Osteoblast (primary cell): ENCODE measurements around the gene PGLYRP4. TPM values are rescaled to one million over a fixed set of nuclear protein-coding genes. Genes with fewer than 3 reads are reported as not detected.

Experiments
- DNase-seq: peaks from one replicate; pipeline ENCODE4 v3.0.0; 2011; ENCODE audit warnings: low spot score, mixed read lengths; ENCODE audit not compliant: insufficient read length; ENCODE audit errors: missing footprints
- H2AFZ ChIP-seq: 2 replicates; pipeline ENCODE4 v1.6.0; 2011; ENCODE audit warnings: mild to moderate bottlenecking, low read length
- H3K27ac ChIP-seq: 2 replicates; pipeline ENCODE4 v1.5.1; 2011; ENCODE audit warnings: mild to moderate bottlenecking, low read depth, low read length, moderate library complexity
- H3K27me3 ChIP-seq: 2 replicates; pipeline ENCODE4 v1.6.0; 2012; ENCODE audit warnings: mild to moderate bottlenecking, control low read depth, inconsistent platforms, low read length, moderate library complexity; ENCODE audit not compliant: insufficient read depth
- H3K36me3 ChIP-seq: 2 replicates; pipeline ENCODE4 v1.5.1; 2011; ENCODE audit warnings: mild to moderate bottlenecking, low read length, control low read depth, moderate library complexity; ENCODE audit not compliant: insufficient read depth
- H3K4me1 ChIP-seq: 2 replicates; pipeline ENCODE4 v1.5.1; 2011; ENCODE audit warnings: mild to moderate bottlenecking, low read length, control low read depth, moderate library complexity; ENCODE audit not compliant: insufficient read depth
- H3K4me2 ChIP-seq: 2 replicates; pipeline ENCODE4 v1.6.0; 2011; ENCODE audit warnings: mild to moderate bottlenecking, low read length; ENCODE audit not compliant: insufficient read depth
- H3K4me3 ChIP-seq: fragments of 200-600 bp; sonication (generic); 3 replicates; pipeline ENCODE4 v1.5.1; 2012; ENCODE audit warnings: mild to moderate bottlenecking, low read length, inconsistent platforms; ENCODE audit not compliant: insufficient read depth
- H3K79me2 ChIP-seq: 2 replicates; pipeline ENCODE4 v1.6.0; 2012; ENCODE audit warnings: mild to moderate bottlenecking, low read length, control low read depth, inconsistent platforms; ENCODE audit not compliant: insufficient read depth
- H3K9me3 ChIP-seq: 2 replicates; pipeline ENCODE4 v1.5.1; 2011; ENCODE audit warnings: low read depth, low read length, control low read depth
- H4K20me1 ChIP-seq: 2 replicates; pipeline ENCODE4 v1.6.0; 2012; ENCODE audit warnings: mild to moderate bottlenecking, low read length, control low read depth; ENCODE audit not compliant: insufficient read depth
- small RNA-seq: library from RNA; depleted of rRNA; stranded (forward); fragments of <200 nt; gene quantifications from one replicate; pipeline ENCODE3, GENCODE V24; 2012
- total RNA-seq: library from RNA; depleted of rRNA; stranded (reverse); fragments of >200 nt; gene quantifications from 2 replicates; pipeline ENCODE4 v1.2.3, GENCODE V29; 2012
- TF ChIP-seq, protein P1 (sequence below): IDR thresholded peaks from 2 replicates; pipeline ENCODE4 v1.5.1; 2011; ENCODE audit warnings: mild to moderate bottlenecking, low read depth, low read length, moderate library complexity; ENCODE audit errors: extremely low read depth

PGLYRP4 gene
- total RNA-seq, 1 donor = not detected

DNA sequence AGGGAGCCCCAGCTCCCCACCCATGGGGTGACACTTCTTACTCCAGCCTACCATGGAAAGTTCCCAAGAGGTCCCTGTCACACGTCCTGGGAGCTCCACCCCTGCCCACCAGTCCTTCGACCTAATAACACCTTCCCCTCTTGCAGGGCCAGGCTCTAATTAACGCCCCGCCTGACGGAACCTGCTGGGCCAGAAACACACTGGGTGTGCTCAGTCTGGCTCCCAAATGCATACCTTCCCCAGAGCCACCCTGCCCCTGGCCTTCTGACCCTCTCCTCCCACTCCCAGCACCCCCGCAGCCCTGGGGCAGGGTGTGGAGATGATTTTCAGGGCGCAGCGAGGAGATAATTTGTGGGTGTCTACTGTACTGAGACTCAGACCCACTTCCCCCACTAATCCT, 56.5 kb downstream of the PGLYRP4 start:
- DNase-seq = no peak
- TF ChIP-seq, protein P1, sequence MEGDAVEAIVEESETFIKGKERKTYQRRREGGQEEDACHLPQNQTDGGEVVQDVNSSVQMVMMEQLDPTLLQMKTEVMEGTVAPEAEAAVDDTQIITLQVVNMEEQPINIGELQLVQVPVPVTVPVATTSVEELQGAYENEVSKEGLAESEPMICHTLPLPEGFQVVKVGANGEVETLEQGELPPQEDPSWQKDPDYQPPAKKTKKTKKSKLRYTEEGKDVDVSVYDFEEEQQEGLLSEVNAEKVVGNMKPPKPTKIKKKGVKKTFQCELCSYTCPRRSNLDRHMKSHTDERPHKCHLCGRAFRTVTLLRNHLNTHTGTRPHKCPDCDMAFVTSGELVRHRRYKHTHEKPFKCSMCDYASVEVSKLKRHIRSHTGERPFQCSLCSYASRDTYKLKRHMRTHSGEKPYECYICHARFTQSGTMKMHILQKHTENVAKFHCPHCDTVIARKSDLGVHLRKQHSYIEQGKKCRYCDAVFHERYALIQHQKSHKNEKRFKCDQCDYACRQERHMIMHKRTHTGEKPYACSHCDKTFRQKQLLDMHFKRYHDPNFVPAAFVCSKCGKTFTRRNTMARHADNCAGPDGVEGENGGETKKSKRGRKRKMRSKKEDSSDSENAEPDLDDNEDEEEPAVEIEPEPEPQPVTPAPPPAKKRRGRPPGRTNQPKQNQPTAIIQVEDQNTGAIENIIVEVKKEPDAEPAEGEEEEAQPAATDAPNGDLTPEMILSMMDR = no peak
- H3K4me3 ChIP-seq = no peak overlapping the region
- H3K79me2 ChIP-seq = no peaks in the 10 kb centered on the region
- no peaks in the 10 kb centered on the region for H3K4me1 ChIP-seq
- no peaks in the 10 kb centered on the region for H3K9me3 ChIP-seq
- H4K20me1 ChIP-seq = no peaks in the 10 kb centered on the region
- H3K27me3 ChIP-seq = no peaks in the 10 kb centered on the region
- H3K4me2 ChIP-seq = no peak overlapping the region
- no peak overlapping the region for H2AFZ ChIP-seq
- no peaks in the 10 kb centered on the region for H3K36me3 ChIP-seq
- no peak overlapping the region for H3K27ac ChIP-seq

DNA sequence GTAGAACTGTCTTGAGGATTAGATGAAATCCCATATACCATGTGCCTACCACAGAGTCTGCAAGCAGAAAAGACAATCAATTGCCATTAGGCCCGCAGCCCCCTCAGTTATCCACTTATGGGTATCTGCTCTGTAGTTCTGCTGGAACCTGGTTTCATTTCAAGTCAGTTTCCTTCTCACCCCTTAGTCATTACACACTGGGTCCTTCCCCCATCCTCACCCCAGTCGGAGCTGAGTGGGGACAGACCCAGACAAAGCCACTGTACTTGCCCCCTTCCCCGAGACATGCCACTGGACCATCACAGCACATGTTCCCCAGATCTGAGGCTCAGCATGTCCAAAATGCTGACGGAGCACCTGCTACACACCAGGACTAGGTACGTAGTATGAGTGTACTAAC, 57.1 kb downstream of the PGLYRP4 start:
- DNase-seq = no peak

DNA sequence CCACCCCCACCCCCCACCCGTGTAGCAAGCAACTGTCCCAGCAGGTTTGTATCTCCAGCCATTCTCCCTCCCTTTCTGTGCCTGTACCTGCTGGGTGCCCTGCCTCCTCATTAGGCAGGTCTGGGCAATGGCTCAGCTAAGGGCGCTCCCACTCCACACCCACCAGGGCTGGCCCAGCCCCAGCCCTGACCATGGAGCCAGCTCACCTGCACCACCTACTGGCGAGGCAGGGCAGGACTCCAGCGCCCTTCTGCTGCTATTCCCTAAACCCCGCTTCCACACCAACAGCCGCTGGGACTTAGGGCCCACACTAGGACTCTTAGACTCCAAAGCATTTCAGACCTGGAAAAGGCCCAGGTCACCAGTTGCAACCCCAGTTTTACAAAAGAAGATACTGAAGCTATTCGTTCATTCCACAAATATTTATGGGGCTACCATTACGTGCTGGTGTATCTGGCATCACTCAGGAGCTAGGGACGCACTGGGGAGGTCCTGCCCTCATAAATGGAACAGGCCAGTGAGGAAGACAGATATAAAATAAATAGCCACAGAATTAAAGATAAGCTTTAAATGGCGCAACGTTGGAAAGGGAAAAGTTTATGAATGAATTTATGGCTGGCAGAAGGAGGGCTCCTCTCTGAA, 59.9 kb downstream of the PGLYRP4 start:
- H3K27me3 ChIP-seq = no peaks in the 10 kb centered on the region
- no peaks in the 10 kb centered on the region for H3K9me3 ChIP-seq
- no peaks in the 10 kb centered on the region for H4K20me1 ChIP-seq
- H3K36me3 ChIP-seq = no peaks in the 10 kb centered on the region
- H3K4me2 ChIP-seq = no peak overlapping the region
- H3K79me2 ChIP-seq = no peaks in the 10 kb centered on the region
- no peaks in the 10 kb centered on the region for H3K4me1 ChIP-seq
- no peak overlapping the region for H2AFZ ChIP-seq
- no peak overlapping the region for H3K27ac ChIP-seq
- TF ChIP-seq, protein P1 = peak; percentile 34
- DNase-seq = no peak
- H3K4me3 ChIP-seq = no peak overlapping the region

More for the DNA sequence above, 57.1 kb downstream of the PGLYRP4 start:
- Histone ChIP-seq H3K9me3 (no peaks in the 10 kb centered on the region), H3K27ac (no peak overlapping the region), H2AFZ (no peak overlapping the region), H3K79me2 (no peaks in the 10 kb centered on the region), H3K27me3 (no peaks in the 10 kb centered on the region), H3K4me3 (no peak overlapping the region), H4K20me1 (no peaks in the 10 kb centered on the region), H3K36me3 (no peaks in the 10 kb centered on the region), H3K4me1 (no peaks in the 10 kb centered on the region), H3K4me2 (no peak overlapping the region)
- TF ChIP-seq, protein P1 = no peak

Small RNA genes within 50 kb of the gene (small RNA-seq; reads per million reads assigned to genes)
- not detected for gene RNU6-160P
- gene S100A15A = not detected

Other genes with a start within 250 kb of the PGLYRP4 start
- not detected in 2 replicates for gene SPRR2F, start 235.3 kb downstream of the PGLYRP4 start, total RNA-seq
- not detected in 2 replicates for gene SPRR2G, start 198.0 kb downstream of the PGLYRP4 start, total RNA-seq
- not detected in 2 replicates for gene LELP1, start 145.4 kb downstream of the PGLYRP4 start, total RNA-seq
- gene PRR9, start 131.3 kb downstream of the PGLYRP4 start, total RNA-seq = not detected in 2 replicates
- not detected in 2 replicates for gene LORICRIN, start 89.2 kb downstream of the PGLYRP4 start, total RNA-seq
- gene PGLYRP3, start 35.9 kb downstream of the PGLYRP4 start, total RNA-seq = not detected in 2 replicates
- 0.36 and 0.59 TPM in 2 replicates for gene S100A9, start 9.0 kb upstream of the PGLYRP4 start, total RNA-seq
- not detected in 2 replicates for gene S100A12, start 26.8 kb upstream of the PGLYRP4 start, total RNA-seq
- not detected in 2 replicates for gene S100A8, start 42.2 kb upstream of the PGLYRP4 start, total RNA-seq
- gene S100A7A, start 67.7 kb upstream of the PGLYRP4 start, total RNA-seq = not detected in 2 replicates
- gene S100A7, start 111.8 kb upstream of the PGLYRP4 start, total RNA-seq = not detected in 2 replicates
- gene S100A6, start 187.2 kb upstream of the PGLYRP4 start, total RNA-seq = 1,187 and 1,317 TPM in 2 replicates
- not detected in 2 replicates for gene S100A5, start 192.1 kb upstream of the PGLYRP4 start, total RNA-seq
- 21.5 and 63.0 TPM in 2 replicates for gene S100A4, start 197.0 kb upstream of the PGLYRP4 start, total RNA-seq
- gene S100A3, start 200.4 kb upstream of the PGLYRP4 start, total RNA-seq = 4.4 and 7.6 TPM in 2 replicates
- gene S100A2, start 217.0 kb upstream of the PGLYRP4 start, total RNA-seq = 1.8 and 2.1 TPM in 2 replicates